ENCODE data around the gene MYCN. TPM values are rescaled to one million over a fixed set of nuclear protein-coding genes. Genes with fewer than 3 reads are reported as not detected.

The MYCN gene
- total and polyA plus RNA-seq, 2 of the 13 experiments (the other 11 are each of a cell fraction or from before 2014, with no cell fraction given) = not detected

- ChIA-PET POLR2A (no interaction called here), CTCF (ENCODE audit: low intra/inter-chr PET ratio, low total read pairs) (no interaction called here)
- Histone ChIP-seq H2AFZ (ENCODE audit: low read length) (no peak overlapping the region), H3K4me1 (ENCODE audit: insufficient read depth, low read length) (no peaks in the 10 kb centered on the region), H3K4me2 (ENCODE audit: low read depth, low read length) (no peak overlapping the region), H3K9me3 (ENCODE audit: low read length) (peaks cover 18% of the 10 kb centered on the region), H4K20me1 (ENCODE audit: insufficient read depth, low read length) (no peaks in the 10 kb centered on the region), H3K36me3 (replicated peaks in 1 of 2; ENCODE audit: control insufficient read depth in 1 of 2, insufficient read depth in 2 of 2, low read length in 2 of 2) (no peaks in the 10 kb centered on the region), H3K4me3 (replicated peaks in 1 of 3; ENCODE audit: insufficient read depth in 1 of 3, low read depth in 2 of 3, low read length in 3 of 3) (no peak overlapping the region), H3K79me2 (ENCODE audit: insufficient read depth, low read length) (no peaks in the 10 kb centered on the region), H3K27ac (ENCODE audit: extremely low read length, insufficient read depth, low read length) (no peak overlapping the region), H3K9ac (ENCODE audit: insufficient read depth, low read depth, low read length) (no peak overlapping the region), H3K27me3 (ENCODE audit: control insufficient read depth in 1 of 2, insufficient read depth in 2 of 2, low read length in 2 of 2) (no peaks in the 10 kb centered on the region)
- 29% methylated on average over 4 of the region's 4 CpGs for WGBS (ENCODE audit: low lambda C conversion rate)
- no TSS peak for BruUV-seq (replicated peaks)
- DNase-seq (ENCODE audit: low spot score) = no peak
- in situ Hi-C loops (cut with HindIII; ENCODE audit: extremely low pct_ligation_motif_present, low pct_unique_long_range_greater_than_20kb) (no loop called here), intact Hi-C loops (cut with micrococcal nuclease; ENCODE audit: unreplicated experiment) (no loop called here)
- TF ChIP-seq ZNF383 (CRISPR knock-in tag; IDR thresholded peaks at IDR 0.05; ENCODE audit: borderline replicate concordance) (no peak), ZFP1 (CRISPR knock-in tag; IDR thresholded peaks at IDR 0.05) (peak; percentile 33; the same call in 1 of the 2 replicates)
- no peak for ATAC-seq
- FAIRE-seq = no peak
These were observed 42.8 kb upstream of the MYCN start for GRCh38 chr2:15897431-15898098.

- Histone ChIP-seq H3K4me3 (replicated peaks in 1 of 3; ENCODE audit: insufficient read depth in 1 of 3, low read depth in 2 of 3, low read length in 3 of 3) (no peak overlapping the region), H4K20me1 (ENCODE audit: insufficient read depth, low read length) (no peaks in the 10 kb centered on the region), H3K79me2 (ENCODE audit: insufficient read depth, low read length) (no peaks in the 10 kb centered on the region), H3K27me3 (ENCODE audit: control insufficient read depth in 1 of 2, insufficient read depth in 2 of 2, low read length in 2 of 2) (no peaks in the 10 kb centered on the region), H3K9me3 (ENCODE audit: low read length) (peaks cover 18% of the 10 kb centered on the region), H3K4me1 (ENCODE audit: insufficient read depth, low read length) (no peaks in the 10 kb centered on the region), H3K36me3 (replicated peaks in 1 of 2; ENCODE audit: control insufficient read depth in 1 of 2, insufficient read depth in 2 of 2, low read length in 2 of 2) (no peaks in the 10 kb centered on the region), H2AFZ (ENCODE audit: low read length) (no peak overlapping the region), H3K4me2 (ENCODE audit: low read depth, low read length) (no peak overlapping the region), H3K27ac (ENCODE audit: extremely low read length, insufficient read depth, low read length) (no peak overlapping the region), H3K9ac (ENCODE audit: insufficient read depth, low read depth, low read length) (no peak overlapping the region)
- ATAC-seq (no peak), FAIRE-seq (no peak), DNase-seq (ENCODE audit: low spot score) (no peak)
- in situ Hi-C loops (cut with HindIII; ENCODE audit: extremely low pct_ligation_motif_present, low pct_unique_long_range_greater_than_20kb) = no loop called here
- 50% methylated on average over 2 of the region's 2 CpGs for WGBS (ENCODE audit: low lambda C conversion rate)
- ChIA-PET CTCF (ENCODE audit: low intra/inter-chr PET ratio, low total read pairs) (no interaction called here), POLR2A (no interaction called here)
- no TSS peak for BruUV-seq (replicated peaks)
- intact Hi-C loops (cut with micrococcal nuclease; ENCODE audit: unreplicated experiment) = no loop called here
- TF ChIP-seq AKAP8 (CRISPR knock-in tag; IDR thresholded peaks at IDR 0.05) (no peak), NFKB2 (CRISPR knock-in tag; IDR thresholded peaks at IDR 0.05; ENCODE audit: borderline replicate concordance) (no peak), E2F1 (CRISPR knock-in tag; IDR thresholded peaks at IDR 0.05) (no peak), HOXA3 (CRISPR knock-in tag; IDR thresholded peaks at IDR 0.05) (no peak), ZNF317 (CRISPR knock-in tag; IDR thresholded peaks at IDR 0.05) (no peak), KMT2A (CRISPR knock-in tag; IDR thresholded peaks at IDR 0.05) (no peak), SAFB2 (CRISPR knock-in tag; IDR thresholded peaks at IDR 0.05; ENCODE audit: borderline replicate concordance, low read depth) (no peak), ZNF556 (CRISPR knock-in tag; IDR thresholded peaks at IDR 0.05; ENCODE audit: borderline replicate concordance) (no peak), ISX (CRISPR knock-in tag; conservative IDR thresholded peaks at IDR 0.05) (no peak)
- TF ChIP-seq, protein P1, sequence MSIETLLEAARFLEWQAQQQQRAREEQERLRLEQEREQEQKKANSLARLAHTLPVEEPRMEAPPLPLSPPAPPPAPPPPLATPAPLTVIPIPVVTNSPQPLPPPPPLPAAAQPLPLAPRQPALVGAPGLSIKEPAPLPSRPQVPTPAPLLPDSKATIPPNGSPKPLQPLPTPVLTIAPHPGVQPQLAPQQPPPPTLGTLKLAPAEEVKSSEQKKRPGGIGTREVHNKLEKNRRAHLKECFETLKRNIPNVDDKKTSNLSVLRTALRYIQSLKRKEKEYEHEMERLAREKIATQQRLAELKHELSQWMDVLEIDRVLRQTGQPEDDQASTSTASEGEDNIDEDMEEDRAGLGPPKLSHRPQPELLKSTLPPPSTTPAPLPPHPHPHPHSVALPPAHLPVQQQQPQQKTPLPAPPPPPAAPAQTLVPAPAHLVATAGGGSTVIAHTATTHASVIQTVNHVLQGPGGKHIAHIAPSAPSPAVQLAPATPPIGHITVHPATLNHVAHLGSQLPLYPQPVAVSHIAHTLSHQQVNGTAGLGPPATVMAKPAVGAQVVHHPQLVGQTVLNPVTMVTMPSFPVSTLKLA (IDR thresholded peaks at IDR 0.05) = no peak
- TF ChIP-seq, protein P2, sequence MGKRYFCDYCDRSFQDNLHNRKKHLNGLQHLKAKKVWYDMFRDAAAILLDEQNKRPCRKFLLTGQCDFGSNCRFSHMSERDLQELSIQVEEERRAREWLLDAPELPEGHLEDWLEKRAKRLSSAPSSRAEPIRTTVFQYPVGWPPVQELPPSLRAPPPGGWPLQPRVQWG (CRISPR knock-in tag; IDR thresholded peaks at IDR 0.05; ENCODE audit: borderline replicate concordance, low read depth) = no peak
- TF ChIP-seq, protein P3, sequence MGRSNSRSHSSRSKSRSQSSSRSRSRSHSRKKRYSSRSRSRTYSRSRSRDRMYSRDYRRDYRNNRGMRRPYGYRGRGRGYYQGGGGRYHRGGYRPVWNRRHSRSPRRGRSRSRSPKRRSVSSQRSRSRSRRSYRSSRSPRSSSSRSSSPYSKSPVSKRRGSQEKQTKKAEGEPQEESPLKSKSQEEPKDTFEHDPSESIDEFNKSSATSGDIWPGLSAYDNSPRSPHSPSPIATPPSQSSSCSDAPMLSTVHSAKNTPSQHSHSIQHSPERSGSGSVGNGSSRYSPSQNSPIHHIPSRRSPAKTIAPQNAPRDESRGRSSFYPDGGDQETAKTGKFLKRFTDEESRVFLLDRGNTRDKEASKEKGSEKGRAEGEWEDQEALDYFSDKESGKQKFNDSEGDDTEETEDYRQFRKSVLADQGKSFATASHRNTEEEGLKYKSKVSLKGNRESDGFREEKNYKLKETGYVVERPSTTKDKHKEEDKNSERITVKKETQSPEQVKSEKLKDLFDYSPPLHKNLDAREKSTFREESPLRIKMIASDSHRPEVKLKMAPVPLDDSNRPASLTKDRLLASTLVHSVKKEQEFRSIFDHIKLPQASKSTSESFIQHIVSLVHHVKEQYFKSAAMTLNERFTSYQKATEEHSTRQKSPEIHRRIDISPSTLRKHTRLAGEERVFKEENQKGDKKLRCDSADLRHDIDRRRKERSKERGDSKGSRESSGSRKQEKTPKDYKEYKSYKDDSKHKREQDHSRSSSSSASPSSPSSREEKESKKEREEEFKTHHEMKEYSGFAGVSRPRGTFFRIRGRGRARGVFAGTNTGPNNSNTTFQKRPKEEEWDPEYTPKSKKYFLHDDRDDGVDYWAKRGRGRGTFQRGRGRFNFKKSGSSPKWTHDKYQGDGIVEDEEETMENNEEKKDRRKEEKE (IDR thresholded peaks at IDR 0.05) = no peak
These were observed 41.1 kb upstream of the MYCN start for GRCh38 chr2:15899327-15899612.

Data from HepG2 (cell line).